NOMO-1 treated with dmso at 0.1 percent for 144 hours (cell line): Measurements from ENCODE around the gene PMS2.
"Not testable (repeated sequence)": the region's sequence is repeated elsewhere in the genome, so short reads cannot be mapped to it uniquely, and the experiment has no call there.

Source experiments
- DNase-seq: peaks from one replicate; lab custom pipeline; 2025; ENCODE audit not compliant: unreplicated experiment; lab: John Stamatoyannopoulos, UW

The PMS2 gene

DNA sequence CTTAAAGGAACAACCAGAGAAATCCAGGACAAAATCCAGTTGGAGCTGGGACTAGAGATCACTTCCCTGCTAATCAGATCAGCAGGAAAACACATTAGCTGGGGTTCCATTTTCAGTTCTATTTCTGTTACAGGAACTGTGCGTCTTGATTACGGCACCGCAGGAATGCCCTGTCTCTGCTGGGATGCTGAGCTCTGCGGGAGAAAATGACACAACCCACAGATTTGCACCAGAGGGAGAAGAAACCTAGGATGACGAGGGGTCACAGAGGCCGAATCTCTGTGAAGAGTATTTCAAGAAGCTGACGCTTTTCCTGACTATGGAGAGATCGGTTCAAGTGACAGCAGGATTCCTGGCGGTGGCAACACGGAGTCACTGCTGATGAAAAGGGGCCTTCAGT lies 78.6 kb downstream of the PMS2 start:
- not testable (repeated sequence) for DNase-seq

DNA sequence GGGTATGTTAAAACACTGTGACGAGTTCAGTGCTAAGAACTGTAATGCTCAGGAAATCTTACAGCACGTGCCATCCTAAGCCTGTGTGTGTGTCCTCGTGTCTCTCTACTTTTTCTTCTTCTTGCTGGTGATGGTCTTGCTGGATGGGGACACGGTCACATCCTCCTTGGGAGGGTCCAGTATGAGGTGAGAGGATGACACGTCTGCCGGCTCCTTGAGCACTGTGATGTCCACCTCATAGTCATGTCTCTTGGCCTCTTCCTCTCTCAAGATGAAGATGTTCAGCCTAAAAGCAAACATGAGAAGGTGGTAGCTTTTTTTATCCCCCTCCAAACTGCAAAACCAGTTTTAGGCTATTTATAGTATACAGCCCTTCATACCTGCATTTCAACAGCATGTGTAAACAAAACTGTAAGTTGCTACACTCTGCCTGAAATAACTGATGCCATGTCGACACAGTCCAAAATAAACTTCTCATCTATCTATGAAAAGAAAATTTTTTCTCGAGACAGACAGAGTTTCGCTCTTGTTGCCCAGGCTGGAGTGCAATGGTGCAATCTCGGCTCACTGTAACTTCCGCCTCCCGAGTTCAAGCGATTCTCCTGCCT lies 82.5 kb downstream of the PMS2 start:
- DNase-seq, result not testable (repeated sequence)

GRCh38 chr7:5924630-5925029 lies 84.2 kb downstream of the PMS2 start:
- DNase-seq, result not testable (repeated sequence)

- not testable (repeated sequence) for DNase-seq
Measured at GRCh38 chr7:5924180-5924579, 84.7 kb downstream of the PMS2 start.
